NCI-H1092 treated with DMSO at 0.1 percent for 48 hours (cell line): ENCODE measurements around the gene MCTP1.
"Not testable (repeated sequence)": the region's sequence is repeated elsewhere in the genome, so short reads cannot be mapped to it uniquely, and the experiment has no call there.

ENCODE experiments used
- DNase-seq: peaks from one replicate; lab custom pipeline; 2025; lab: John Stamatoyannopoulos, UW

The MCTP1 gene

DNA sequence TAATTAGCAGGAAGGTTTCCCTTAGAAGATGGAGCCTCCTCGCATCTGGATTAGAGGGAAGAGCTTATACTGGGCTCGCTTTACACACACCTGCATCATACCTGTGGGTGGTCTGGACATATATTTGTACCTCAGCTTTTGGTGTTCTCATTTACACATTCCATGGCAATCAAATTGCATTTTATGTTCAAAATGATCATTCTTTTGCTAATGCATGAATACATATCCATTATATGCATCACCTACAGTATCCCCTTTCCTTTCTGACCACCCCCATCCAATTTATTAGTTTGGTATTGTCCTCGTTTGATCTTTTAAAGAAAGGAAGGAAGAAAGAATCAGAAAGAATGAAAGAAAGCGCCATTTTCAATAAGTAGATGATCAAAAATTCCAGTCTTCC is 415.0 kb downstream of the MCTP1 start:
- DNase-seq: no peak

DNA sequence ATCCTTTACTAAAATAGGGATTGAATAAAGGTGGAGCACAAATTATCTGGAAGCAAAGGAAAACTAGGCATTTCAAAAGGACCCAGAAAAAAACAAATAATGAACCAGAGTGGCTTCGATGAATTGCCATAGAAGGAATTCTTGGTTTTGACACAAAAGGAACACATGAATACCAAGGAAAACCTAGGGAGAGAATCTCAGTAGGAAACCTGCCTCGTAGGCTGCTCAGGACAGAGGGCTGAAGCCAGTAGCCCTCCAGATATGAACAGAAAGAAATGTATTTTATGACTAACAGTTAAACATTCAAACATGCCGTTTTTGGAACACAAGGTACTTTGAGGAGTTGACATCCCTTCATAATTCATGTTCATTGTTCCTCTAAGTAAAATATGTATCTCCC is 420.9 kb downstream of the MCTP1 start:
- DNase-seq: no peak

DNA sequence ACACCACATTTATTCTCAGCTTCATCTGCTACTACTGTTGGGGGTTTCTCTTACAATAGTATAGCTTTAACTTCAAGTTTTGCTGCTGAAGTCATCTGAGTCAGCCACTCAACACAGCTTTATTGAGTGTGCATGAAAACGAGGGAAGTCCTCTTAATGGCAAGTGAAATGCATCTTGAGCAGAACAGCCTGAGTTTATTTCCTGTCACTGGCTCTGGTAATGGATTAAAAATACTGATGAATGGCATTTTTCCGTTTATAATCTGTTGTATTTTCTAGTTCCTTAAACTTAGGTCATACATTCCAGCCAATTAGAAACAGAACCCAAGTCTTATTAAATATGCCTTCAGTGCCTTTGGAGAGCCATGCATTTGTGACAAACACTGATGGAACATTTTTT is 427.8 kb downstream of the MCTP1 start:
- DNase-seq: no peak

DNA sequence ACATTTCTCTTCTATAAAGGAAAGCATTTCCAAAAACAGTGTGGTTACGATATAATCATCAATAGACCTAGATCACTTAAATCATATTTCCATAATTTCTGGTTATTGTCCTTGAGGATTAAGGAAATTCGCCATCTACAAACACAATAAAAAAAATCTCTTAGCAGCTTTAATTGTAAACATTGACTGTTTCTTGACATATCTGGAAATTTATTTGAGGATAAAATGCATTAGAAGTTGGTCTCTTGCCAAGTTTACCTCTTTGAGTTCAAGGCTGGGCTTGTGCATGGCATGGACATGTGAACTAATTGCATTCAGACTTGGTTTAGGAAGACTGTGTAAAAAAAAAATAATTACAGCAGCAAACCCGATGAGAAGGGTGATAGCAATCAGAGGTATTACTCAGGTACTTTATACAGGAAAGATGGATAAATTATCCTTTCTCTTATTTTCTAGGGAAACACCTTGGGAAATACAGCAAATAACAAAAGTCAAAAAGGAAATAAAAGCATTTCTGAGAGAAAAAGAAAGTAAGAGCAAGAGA is 428.6 kb downstream of the MCTP1 start:
- DNase-seq: no peak

DNA sequence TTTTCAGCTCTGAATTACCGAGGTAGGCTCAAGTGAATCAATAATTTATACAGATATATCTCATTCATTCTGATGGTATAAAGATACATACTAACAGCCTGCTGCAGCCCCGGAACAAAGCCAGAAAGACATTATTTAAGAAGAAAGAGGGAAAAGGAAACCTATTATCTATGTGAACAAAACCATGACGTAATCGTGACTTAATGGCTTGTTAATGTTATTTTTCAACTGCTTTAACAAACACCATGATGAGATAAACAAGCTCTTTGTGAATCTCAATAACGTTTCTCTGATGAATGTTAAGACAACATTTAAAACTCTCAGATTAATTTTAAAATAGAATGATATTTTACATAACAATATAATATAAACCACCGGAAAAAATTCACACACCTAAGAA is 429.4 kb downstream of the MCTP1 start:
- no peak for DNase-seq

DNA sequence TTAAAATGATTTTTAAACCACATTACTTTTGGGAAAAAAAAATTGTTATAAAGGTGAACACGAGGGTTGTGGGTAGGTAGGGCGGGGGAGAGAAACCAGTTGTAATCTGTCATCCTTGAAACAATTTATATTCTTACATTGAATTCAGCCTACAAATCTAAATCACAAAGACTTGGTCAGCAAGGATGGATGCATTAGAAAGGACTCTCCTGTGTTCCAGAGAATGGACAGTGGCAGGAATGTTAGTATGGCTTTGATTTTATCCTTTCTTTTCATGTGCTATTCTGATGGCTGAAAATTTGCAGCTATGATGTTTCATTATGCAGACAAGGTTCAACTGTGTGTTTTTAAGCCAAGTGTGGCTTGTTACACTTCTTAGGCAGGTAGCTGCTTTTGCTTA is 431.8 kb downstream of the MCTP1 start:
- no peak for DNase-seq

DNA sequence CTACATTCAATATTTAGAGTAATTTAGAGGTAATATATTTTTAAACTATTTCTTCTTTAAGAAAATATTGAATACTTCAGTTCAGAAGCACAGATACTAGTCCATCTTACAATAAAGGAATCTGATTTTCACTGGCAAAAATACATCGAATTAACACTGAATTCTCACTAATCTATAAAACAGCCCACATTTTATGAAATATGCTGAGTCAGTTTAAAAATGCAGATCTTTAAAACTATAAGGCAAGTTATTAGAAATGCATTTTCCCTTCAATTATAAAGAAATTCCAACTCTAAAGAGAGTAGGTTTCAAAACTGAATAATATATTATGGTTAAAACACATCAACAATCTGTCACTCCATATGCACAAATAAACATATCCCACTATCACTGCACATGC is 433.9 kb downstream of the MCTP1 start:
- DNase-seq: no peak

DNA sequence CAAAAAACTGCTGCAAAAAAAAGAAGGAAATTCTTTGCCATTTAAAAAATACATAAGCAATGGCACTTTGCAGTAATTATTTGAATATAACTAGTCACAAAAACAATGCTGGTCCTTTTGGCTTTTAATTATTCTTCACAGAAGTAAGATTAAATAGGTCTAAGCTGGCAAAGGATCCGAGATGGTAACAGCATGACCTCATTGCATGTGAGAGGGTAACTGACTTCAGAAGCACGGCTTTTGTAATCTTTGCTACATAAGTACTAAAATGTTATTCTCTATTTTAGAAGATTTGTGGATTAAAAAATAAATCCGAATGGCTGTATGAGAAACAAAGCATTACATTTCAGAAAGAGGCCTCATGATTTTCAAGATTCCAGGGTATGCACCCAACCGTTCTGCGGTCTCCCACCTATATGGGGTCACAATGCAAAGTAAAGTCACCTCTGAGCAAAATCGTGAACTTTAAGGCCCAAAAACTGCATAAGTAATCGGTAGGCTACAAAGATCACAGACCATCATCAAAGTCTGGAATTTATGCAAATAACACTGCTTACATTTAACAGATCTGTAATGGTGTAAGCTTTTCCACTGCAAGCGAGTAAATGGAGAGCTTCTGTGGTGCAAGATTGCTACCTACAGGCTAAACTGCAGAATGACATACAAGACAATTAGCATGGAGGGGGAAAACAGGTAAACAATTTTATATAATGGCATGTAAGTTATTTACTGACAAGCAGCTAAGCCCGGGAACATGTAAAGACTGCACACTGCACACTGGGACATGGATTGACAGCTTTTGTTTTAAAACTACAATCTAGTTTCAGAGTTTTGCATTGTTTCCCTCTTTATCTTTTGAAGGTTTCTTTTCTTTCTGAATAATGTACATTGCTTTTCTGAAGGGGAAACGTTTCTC is 434.8 kb downstream of the MCTP1 start:
- DNase-seq: peak; percentile 18

DNA sequence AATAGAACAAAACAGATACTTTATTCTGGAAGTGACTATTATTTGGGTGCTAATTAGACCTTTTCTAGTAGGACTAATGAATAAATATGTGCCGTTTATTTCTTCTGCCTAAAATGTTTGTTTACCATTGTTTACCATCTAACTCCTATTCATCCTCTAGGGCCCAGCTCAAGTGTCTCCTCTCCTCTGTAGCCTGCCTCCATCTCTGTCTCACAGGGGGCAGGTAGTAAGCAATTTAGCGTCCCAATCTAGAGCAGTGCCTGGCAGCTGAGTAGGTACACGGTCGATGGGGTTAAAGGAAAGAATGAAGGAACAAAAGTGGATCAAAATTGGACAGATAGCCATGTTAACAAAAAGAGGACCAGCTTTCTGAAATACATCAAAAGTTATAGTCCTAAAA is 435.6 kb downstream of the MCTP1 start:
- DNase-seq: no peak

DNA sequence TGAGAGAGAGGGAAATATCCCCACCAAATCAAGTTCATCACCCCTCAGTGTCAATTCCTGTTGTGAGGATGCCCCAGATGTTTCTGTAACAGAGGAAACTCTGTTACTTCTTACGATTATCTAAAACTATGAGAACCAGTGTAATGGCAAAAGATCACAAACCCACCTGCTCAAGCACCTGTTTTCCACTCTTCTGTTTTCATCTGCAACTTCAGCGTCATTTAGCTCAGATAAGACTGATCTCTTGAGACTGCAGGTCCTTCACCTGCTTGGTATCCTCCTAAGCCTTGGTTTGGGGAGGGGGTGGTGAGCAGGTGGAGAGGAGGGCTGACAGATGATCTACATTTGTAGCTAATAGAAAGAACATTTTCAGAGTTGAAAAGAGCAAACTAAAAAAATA is 437.2 kb downstream of the MCTP1 start:
- no peak for DNase-seq

DNA sequence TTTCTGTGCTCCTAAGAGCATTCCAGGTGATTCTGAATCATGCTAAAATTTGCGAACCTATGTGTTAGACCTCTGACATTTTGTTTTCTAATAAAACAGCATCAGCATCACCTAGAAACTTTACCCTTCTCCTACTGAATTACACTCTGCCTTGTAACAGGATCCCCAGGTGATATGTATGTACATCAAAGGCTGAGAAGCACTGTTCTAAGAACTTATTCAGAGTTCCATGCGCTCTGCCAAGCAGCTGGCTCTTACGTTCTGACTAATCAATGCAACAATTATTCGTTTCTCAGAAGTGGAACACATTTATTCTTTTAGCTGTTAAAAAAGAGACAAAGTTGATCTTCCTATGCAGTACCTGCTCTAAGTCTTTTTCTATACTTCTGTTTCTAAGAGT is 437.9 kb downstream of the MCTP1 start:
- DNase-seq: no peak

DNA sequence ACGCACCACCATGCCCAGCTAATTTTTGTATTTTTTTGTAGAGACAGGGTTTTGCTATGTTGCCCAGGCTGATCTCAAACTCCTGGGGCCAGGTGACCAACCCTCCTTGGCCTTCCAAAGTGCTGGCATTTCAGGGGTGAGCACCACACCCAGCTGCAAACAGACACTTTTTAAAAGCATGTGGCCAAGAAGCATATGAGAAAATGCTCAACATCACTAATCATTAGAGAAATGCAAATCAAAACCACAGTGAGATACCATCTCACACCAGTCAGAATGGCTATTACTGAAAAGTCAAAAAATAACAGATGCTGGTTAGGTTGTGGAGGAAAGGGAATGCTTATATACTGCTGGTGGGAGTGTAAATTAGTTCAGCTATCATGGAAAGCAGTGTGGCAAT is 439.2 kb downstream of the MCTP1 start:
- not testable (repeated sequence) for DNase-seq

DNA sequence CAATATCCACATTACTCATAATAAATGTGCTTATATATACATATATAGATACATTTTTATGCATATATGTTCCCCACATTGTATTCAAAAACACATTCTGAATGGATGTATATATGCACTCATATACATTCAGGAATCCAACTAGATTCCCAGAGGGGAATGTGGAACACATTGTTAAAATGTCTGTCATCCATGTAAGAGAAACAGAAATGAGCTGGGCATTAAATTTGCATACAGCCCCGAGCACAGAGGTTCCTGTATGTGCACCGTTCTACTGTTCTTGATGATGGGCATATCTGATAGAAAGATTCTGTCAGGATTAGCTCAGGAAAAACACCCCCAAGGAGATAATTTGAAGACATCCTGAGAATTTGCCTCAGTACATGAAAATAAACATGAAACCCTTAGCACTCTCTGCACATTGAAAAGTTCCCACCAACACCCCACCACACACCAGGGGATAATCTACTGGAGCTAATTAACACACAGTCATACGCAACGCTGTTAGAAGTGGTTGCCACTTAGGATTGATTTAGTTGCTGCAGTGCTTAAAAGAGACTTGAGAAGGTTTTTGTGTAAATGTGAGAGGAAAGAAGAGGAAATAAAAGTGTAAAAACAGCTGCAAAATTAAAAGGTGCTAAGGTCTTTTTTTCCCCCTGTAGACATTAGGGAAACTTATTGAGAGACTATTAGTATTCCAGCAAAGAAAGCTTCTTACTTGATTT is 443.1 kb downstream of the MCTP1 start:
- DNase-seq: no peak

DNA sequence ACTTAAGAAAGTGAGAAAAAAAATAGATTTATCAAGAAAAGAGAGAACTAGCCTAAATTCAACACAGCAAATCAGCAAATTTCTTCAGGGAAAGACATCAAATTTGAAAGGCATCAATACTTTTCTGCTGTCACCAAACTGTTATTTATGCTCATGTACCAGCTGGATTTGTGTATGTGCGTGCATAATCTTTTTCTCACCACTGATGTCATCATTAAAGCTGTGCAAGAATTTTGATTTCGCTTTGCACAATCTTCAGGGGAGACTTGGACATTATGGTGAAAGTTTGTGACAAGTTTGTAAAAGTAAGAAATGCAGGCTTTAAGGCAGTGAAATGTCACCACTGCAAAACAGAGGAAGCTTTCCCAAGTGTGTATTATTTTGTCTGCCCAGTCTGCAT is 451.0 kb downstream of the MCTP1 start:
- no peak for DNase-seq

DNA sequence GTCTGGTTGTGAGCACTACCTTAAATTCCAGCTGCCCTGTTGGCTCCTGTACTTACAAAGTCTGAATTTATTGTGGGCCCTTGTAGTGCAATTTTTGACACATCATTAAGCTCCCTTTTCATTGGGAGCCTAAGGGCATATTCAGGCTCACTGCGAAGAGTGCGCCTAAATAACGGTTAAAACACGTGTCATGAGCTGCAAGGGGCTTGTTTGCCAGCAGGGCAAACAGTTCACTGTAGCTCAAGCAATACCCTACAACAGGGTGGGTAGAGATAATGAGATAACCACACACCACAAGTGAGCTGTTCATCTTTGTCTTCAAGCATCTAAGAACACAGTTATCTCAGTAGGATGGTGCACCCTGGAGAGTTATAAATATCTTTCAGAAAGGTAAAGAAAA is 452.2 kb downstream of the MCTP1 start:
- DNase-seq: peak; percentile 38

DNA sequence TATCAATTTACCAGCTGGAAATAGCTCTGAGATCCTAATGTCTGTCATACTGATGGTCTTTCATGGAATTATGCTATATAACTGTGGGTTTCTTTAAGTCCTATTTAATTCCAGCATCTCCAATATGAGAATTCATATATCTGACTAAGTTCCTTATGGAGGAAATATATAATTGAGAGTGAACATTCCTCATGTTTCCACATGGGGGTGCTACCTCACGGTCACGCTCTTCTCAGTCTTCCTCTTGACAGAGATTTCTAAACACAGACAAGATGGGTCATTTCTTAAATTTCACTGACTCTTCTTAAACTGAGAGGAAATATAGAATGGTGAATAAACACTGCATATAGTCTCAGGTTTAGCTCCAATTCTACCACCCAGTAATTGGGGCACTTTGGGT is 454.4 kb downstream of the MCTP1 start:
- no peak for DNase-seq

DNA sequence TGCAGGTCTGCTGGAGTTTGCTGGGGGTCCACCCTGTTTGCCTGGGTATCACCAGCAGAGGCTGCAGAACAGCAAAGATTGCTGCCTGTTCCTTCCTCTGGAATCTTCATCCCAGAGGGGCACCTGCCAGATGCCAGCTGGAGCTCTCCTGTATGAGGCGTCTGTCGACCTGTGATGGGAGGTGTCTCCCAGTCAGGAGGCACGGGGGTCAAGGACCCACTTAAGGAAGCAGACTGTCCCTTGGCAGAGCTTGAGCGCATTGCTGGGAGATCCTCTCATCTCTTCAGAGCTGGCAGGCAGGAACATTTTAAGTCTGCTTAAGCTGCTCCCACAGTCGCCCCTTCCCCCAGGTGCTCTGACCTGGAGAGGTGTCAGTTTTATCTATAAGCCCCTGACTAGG is 456.7 kb downstream of the MCTP1 start:
- DNase-seq: not testable (repeated sequence)

DNA sequence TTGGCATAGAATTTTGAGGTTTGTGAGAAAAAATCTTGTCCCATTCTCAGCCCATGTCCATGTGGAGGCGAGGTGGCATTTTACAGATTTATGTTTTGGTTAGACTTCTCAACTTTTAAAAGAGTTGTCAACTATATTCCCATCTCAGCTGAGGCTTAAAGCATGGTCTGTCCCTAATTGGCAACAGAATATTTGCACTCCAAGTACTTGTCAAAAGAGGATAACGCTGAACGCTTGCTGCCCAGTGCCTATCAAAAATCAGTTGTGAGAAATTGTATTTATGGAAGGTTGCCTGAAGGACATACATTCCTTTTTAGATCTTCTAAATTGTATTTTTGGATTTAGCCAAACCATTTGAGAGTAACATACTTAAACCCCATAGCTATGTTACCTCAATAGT is 464.4 kb downstream of the MCTP1 start:
- DNase-seq: no peak

DNA sequence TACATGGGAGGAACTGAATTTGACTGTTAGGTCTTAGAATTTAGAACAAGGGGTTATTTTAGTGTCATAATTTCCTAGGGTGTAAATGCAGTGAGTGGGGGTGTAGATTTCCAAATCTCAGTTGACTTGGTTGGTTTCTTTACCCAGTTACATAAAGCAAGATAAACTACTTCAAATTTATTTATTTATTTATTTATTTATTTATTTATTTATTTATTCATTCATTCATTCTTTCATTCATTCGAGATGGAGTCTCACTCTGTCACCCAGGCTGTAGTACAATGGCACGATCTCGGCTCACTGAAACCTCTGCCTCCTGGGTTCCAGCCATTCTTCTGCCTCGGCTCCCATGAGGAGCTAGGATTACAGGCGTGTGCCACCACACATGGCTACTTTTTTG is 466.0 kb downstream of the MCTP1 start:
- no peak for DNase-seq

DNA sequence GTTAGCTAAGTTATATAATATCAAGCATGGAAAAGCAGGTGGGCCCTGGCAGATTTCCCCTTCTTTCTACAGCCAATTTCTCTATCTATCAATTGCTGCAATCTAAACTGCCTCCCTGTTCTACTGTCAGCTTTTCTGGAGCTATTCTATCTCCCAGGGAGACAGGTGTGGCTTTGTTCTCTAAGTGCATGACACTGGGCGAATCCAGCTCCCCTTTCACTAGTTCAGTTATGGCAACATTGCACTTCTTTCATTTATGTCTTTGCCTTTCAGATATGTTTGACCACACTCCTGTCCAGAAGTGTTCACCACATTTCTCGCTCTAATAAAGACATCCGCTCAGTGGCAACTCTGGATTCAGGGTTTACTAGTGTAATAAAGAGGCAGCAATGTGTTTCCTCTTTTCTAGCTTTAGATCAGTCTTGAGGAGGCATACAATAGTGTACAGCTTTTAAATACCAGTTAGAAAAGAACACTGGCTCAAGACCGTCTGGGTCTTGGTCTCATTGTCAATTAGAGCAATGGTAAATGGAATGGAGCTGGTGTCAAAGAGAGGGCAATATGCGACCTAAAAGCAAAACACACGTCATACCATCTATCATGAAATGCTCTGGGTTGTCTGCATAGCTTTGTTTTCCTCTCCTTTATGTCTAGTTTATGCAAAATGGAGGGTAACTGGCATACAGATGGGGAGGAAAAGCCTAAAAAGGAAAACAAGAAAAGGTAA is 469.4 kb downstream of the MCTP1 start:
- peak; percentile 54 for DNase-seq

DNA sequence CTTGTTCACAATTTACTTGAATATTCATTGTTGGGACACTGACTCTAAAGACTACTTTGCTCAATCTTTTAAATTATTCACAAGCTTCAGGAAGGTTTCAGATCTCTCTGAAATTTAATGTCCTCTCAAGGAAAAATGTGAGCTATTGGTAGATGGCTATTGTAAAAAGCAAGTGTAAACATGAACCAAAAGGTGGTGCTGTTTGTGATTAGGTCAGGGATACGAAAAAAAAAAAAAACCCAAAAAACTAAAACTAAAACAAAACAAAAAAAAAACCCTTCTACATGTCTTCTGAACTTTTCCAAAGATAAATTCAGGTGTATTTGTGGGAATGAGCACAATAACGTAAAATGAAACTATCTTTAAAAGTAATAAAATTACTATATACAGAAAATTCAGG is 472.7 kb downstream of the MCTP1 start:
- DNase-seq: no peak

DNA sequence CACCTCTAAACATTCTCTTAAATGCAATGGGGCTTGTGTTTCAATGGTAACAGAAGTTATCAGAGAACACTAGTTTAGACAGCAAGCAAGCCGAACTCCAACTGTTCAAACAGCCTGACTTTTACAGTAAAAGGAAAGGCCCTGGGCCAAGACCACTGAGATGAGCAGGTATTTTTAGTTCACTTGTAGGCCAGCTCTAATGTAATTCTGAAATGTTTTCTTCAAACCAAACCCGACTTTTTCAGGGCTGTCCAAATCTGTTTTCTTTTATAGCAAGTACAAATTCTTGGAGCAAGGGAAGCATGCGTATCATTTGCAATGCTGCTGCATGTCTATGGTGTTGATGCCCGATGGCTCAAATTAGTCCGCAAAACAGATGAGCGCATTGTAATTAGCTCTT is 473.6 kb downstream of the MCTP1 start:
- no peak for DNase-seq

DNA sequence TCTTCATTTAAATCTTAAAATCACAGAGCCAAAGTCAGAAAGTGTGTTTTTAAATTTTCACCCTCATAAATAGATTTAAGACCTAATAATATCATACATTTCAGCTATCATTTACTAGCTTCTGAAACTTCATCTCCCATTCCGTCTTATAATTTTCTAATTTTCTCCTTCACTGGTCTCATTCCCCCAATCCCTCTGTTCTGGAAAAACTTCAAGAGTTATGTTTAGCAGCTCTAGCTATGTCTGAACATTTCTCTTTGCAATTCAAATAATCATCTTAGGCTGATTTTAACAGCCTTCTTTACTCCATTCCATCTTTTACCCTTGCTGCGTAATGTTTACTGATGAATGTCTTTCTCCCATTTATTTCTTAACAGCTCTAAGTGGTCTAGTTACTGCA is 474.0 kb downstream of the MCTP1 start:
- no peak for DNase-seq
